Occipital lobe (tissue), 2 donors: ENCODE results near the gene CCN6. TPM values are rescaled to one million over a fixed set of nuclear protein-coding genes. Genes with fewer than 3 reads are reported as not detected.

Experiments
- DNase-seq: peaks from one replicate; lab custom pipeline; 2025; lab: John Stamatoyannopoulos, UW
- total RNA-seq: library from RNA; depleted of rRNA; stranded (reverse); fragments of >200 nt; gene quantifications from one replicate; pipeline ENCODE4 v1.2.3, GENCODE V29; 2014

The CCN6 gene
- total RNA-seq, 1 donor from 2014 or later, result not detected

DNA sequence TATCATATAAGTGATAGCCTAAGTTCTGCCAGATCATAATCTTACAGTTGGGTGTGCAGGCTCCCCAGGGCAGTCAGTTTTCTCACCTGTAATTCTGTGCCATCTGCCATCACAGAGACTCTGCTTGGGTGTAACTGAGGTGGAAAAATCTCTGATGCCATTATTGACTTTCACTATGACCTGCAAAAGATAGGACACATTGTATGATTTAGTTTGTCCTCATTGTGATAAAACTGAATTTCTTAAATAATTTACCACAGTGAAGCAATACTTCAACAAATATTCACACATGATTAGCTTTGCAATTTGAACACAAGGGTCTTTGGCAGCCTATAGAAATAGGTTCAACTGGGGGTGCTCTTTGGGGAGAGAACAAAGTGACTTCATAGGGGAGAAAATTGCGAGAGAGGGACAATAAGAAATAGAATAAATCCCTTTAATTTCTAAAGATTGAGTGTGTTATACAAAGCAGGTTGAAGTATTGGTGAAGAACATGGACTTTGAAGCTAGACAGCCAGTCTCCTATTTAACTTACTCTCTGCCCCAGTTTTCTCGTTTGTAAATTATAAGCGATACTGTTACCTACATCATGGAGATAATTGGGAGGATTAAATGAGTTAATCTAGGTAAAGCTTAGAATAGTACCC is 60.8 kb downstream of the CCN6 start:
- DNase-seq, result no peak

DNA sequence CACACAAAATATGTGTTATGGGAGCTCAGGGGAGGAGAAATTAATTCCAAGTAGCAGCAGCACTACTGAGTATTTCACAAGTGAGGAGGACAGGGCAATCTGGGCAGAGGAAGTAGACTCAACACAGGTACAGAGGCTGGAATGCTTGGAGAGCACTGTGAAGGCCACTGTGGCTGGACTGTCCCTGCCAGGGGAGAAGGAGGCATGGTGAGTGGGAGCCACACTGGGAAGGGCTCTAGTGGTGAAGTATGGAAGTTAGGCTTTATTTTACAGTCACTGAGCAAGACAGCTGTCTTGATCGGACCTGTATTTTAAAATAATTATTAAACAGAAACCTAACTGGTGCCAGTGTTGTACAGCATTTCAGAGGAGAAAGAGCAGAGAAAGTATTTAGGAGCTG is 62.3 kb downstream of the CCN6 start:
- no peak for DNase-seq

DNA sequence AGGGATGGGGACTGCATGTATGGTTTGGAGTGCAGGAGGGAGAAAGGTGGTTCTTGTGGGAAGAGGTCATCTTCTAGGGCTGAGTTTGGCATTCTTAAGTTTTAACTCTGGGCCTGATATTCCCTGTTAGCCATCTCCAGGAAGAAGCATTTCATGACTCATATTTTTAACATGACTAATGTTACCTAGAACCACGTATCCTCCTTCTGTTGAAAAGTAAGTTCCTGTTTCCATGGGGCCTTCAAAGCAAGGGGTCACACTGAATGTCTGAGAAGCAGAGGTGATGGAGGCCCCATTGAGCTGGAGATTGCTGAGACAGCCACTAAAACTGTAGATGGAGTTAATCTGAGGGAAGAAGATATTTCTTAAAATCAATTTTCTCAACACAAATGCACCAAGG is 63.6 kb downstream of the CCN6 start:
- DNase-seq, result no peak

DNA sequence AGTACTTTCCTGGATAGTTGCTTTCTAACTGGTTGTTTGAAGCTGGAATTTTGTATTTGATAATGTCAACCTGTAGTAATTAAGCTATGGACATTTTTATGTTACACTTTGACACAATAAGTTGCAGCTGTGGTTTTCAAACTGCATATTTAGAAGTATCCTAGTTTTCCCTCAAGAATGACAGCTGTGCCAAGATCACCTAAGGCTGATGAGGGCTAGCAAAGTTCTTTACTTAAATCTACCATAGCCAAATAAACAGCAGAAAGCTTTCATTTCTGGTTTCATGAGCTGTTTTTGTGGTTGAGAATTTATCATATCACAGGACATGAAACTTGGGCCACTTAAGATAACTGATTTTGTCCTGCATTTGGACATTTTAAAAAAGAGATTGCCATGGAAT is 64.1 kb downstream of the CCN6 start:
- no peak for DNase-seq

Other genes with a start within 250 kb of the CCN6 start
- gene FYN, start 180.7 kb upstream of the CCN6 start, total RNA-seq, result 246 TPM
- gene TUBE1, start 33.4 kb downstream of the CCN6 start, total RNA-seq, result 42.1 TPM
- 22.5 TPM for gene FAM229B, start 33.5 kb downstream of the CCN6 start, total RNA-seq
- 19.2 TPM for gene LAMA4, start 200.5 kb downstream of the CCN6 start, total RNA-seq